NOMO-1 treated with dmso at 0.1 percent for 144 hours (cell line): ENCODE results near the gene HSPA1L.
"Not testable (repeated sequence)": the region's sequence is repeated elsewhere in the genome, so short reads cannot be mapped to it uniquely, and the experiment has no call there.

Experiments
- DNase-seq: peaks from one replicate; lab custom pipeline; 2025; ENCODE audit not compliant: unreplicated experiment; lab: John Stamatoyannopoulos, UW

Gene HSPA1L

GRCh38 chr6:31817133-31817928 is 2.2 kb upstream of the HSPA1L start:
- peak; percentile 37 for DNase-seq

- peak; percentile 54 for DNase-seq
Observed at GRCh38 chr6:31814677-31815024, 432 bp downstream of the HSPA1L start.

- no peak for DNase-seq
Observed at GRCh38 chr6:31813465-31813849, 1.6 kb downstream of the HSPA1L start.

- DNase-seq = no peak
Observed at GRCh38 chr6:31811645-31812044, 3.4 kb downstream of the HSPA1L start.

- DNase-seq = not testable (repeated sequence)
Observed at GRCh38 chr6:31808599-31808998, 6.5 kb downstream of the HSPA1L start.

GRCh38 chr6:31806470-31807272 is 8.4 kb downstream of the HSPA1L start, which contains the start of gene LSM2:
Gene LSM2 (minus strand): TSS chr6:31806966. CDS start chr6:31806757, 209 bp downstream.
- peak; percentile 92 for DNase-seq

GRCh38 chr6:31805939-31806469 is 9.1 kb downstream of the HSPA1L start:
- DNase-seq = no peak

GRCh38 chr6:31801031-31801927 is 13.8 kb downstream of the HSPA1L start:
- DNase-seq = not testable (repeated sequence)

GRCh38 chr6:31799781-31800180 is 15.3 kb downstream of the HSPA1L start:
- no peak for DNase-seq

- DNase-seq = no peak
Observed at GRCh38 chr6:31797588-31797987, 17.5 kb downstream of the HSPA1L start.

- no peak for DNase-seq
Observed at GRCh38 chr6:31796993-31797385, 18.1 kb downstream of the HSPA1L start.

- peak; percentile 94 for DNase-seq
Observed at GRCh38 chr6:31795616-31796298, 19.3 kb downstream of the HSPA1L start, which contains the start of gene VARS1. Gene VARS1 (minus strand): TSS chr6:31795752. CDS start chr6:31795217, 535 bp downstream.

GRCh38 chr6:31794866-31795615 is 20.0 kb downstream of the HSPA1L start:
- no peak for DNase-seq

GRCh38 chr6:31794294-31794865 is 20.7 kb downstream of the HSPA1L start:
- DNase-seq = no peak

- DNase-seq = not testable (repeated sequence)
Observed at GRCh38 chr6:31793927-31794245, 21.2 kb downstream of the HSPA1L start.

GRCh38 chr6:31792761-31793171 is 22.3 kb downstream of the HSPA1L start:
- DNase-seq = no peak

- DNase-seq = no peak
Observed at GRCh38 chr6:31792090-31792374, 23.1 kb downstream of the HSPA1L start.

- no peak for DNase-seq
Observed at GRCh38 chr6:31791324-31792089, 23.6 kb downstream of the HSPA1L start.

- no peak for DNase-seq
Observed at GRCh38 chr6:31785475-31785874, 29.6 kb downstream of the HSPA1L start.
